PC-3 (cell line): ENCODE data around the gene DDX54. TPM values are rescaled to one million over a fixed set of nuclear protein-coding genes. Genes with fewer than 3 reads are reported as not detected.

Source experiments
- ATAC-seq: fragments of 200-7000 bp; cut with Tn5 transposase; 2 replicates; pipeline ENCODE4 v1.9.1; 2020; ENCODE audit warnings: mild to moderate bottlenecking, moderate library complexity
- BruUV-seq: library from RNA; stranded (reverse); fragments of 400-500 nt; replicated peaks from 2 replicates; lab custom pipeline; 2021; lab: Mats Ljungman, UMichigan
- CTCF ChIA-PET: fragments of 300-600 bp; sonication (Branson Sonifier 250); formaldehyde crosslinking; loops from one replicate; lab custom pipeline; 2022; ENCODE audit warnings: antibody characterized with exemption; lab: Charles Lee
- POLR2A ChIA-PET: fragments of 300-600 bp; sonication (Branson Sonifier 250); formaldehyde crosslinking; loops from one replicate; lab custom pipeline; 2022; ENCODE audit warnings: antibody characterized with exemption; ENCODE audit not compliant: unreplicated experiment; lab: Charles Lee
- DNase-seq: peaks from one replicate; pipeline ENCODE4 v3.0.0-alpha.2; 2015
- H2AFZ ChIP-seq: fragments of 300-600 bp; sonication (generic); 2 replicates; pipeline ENCODE4 v1.6.0; 2016; ENCODE audit warnings: antibody characterized with exemption, low read length
- H3F3A ChIP-seq: fragments of 300-600 bp; sonication (generic); one replicate; pipeline ENCODE4 v1.6.0; 2017; ENCODE audit warnings: antibody characterized with exemption, low read length, control low read depth, mild to moderate bottlenecking; ENCODE audit not compliant: unreplicated experiment
- H3K27ac ChIP-seq: fragments of 300-600 bp; sonication (generic); 2 replicates; pipeline ENCODE4 v1.5.1; 2016; ENCODE audit warnings: mild to moderate bottlenecking, low read length
- H3K27me3 ChIP-seq: fragments of 300-600 bp; sonication (generic); 2 replicates; pipeline ENCODE4 v1.6.1; 2016; ENCODE audit warnings: low read length, mixed read lengths
- H3K36me3 ChIP-seq: fragments of 300-600 bp; sonication (generic); 2 replicates; pipeline ENCODE4 v1.6.1; 2016; ENCODE audit warnings: low read depth, mixed run types, low read length, mixed read lengths
- H3K4me1 ChIP-seq: fragments of 300-600 bp; sonication (generic); 2 replicates; pipeline ENCODE4 v1.5.1; 2016; ENCODE audit warnings: low read length; ENCODE audit not compliant: insufficient read depth
- H3K4me2 ChIP-seq: fragments of 300-600 bp; sonication (generic); 2 replicates; pipeline ENCODE4 v1.6.0; 2016; ENCODE audit warnings: low read length
- H3K4me3 ChIP-seq: fragments of 300-600 bp; sonication (generic); 2 replicates; pipeline ENCODE4 v1.5.1; 2016; ENCODE audit warnings: mild to moderate bottlenecking, low read length, mixed read lengths
- H3K79me2 ChIP-seq: fragments of 300-600 bp; sonication (generic); 2 replicates; pipeline ENCODE4 v1.6.1; 2017; ENCODE audit warnings: low read length, mixed read lengths
- H3K9ac ChIP-seq: fragments of 300-600 bp; sonication (generic); 2 replicates; pipeline ENCODE4 v1.6.0; 2016; ENCODE audit warnings: mild to moderate bottlenecking, low read length
- H3K9me2 ChIP-seq: fragments of 300-600 bp; sonication (generic); replicated peaks from 2 replicates; pipeline ENCODE4 v1.6.1; 2016; ENCODE audit warnings: mixed run types, low read length, mixed read lengths
- H3K9me3 ChIP-seq: fragments of 300-600 bp; sonication (generic); 2 replicates; pipeline ENCODE4 v1.6.1; 2016; ENCODE audit warnings: low read length, mixed read lengths
- H4K20me1 ChIP-seq: fragments of 300-600 bp; sonication (generic); 2 replicates; pipeline ENCODE4 v1.6.1; 2016; ENCODE audit warnings: low read length, mixed read lengths
- CTCF ChIP-seq: fragments of 300-600 bp; sonication (generic); conservative IDR thresholded peaks from 2 replicates; pipeline ENCODE4 v1.5.1; 2017; ENCODE audit warnings: antibody characterized with exemption, low read depth, mild to moderate bottlenecking, low read length
- EZH2 ChIP-seq: fragments of 300-600 bp; sonication (generic); IDR thresholded peaks from one replicate; pipeline ENCODE4 v1.6.1; 2017; ENCODE audit warnings: antibody characterized with exemption, mild to moderate bottlenecking, low read length; ENCODE audit not compliant: unreplicated experiment
- EZH2phosphoT487 ChIP-seq: fragments of 300-600 bp; sonication (generic); IDR thresholded peaks from 2 replicates; pipeline ENCODE4 v1.6.1; 2018; ENCODE audit warnings: mild to moderate bottlenecking, antibody characterized with exemption, low read length, borderline replicate concordance
- intact Hi-C: fragments of 100-400 bp; cut with micrococcal nuclease; formaldehyde crosslinking; loops from 2 replicates; pipeline ENCODE4 v1.9.0; 2023
- total RNA-seq: library from RNA; depleted of rRNA; stranded (reverse); fragments of >200 nt; gene quantifications from 2 replicates; pipeline ENCODE4 v1.2.3, GENCODE V29; 2014

The DDX54 gene
- total RNA-seq, 1 experiment from 2014 or later = 158 TPM

GRCh38 chr12:113221181-113221996 lies 36.1 kb upstream of the DDX54 start, which contains the start of gene TPCN1:
Gene TPCN1 (plus strand): TSS chr12:113221464. CDS start chr12:113226853, 5,389 bp downstream.
- Histone ChIP-seq H3K79me2 (peaks cover 18% of the 10 kb centered on the region), H3K9me2 (no peaks in the 10 kb centered on the region), H3K36me3 (no peaks in the 10 kb centered on the region), H3K27me3 (no peaks in the 10 kb centered on the region), H2AFZ (peak within 1 kb of the TSS; percentile 80), H3K4me2 (peak within 1 kb of the TSS; percentile 96), H3K4me3 (peak within 1 kb of the TSS; percentile 79), H3K9me3 (no peaks in the 10 kb centered on the region), H4K20me1 (no peaks in the 10 kb centered on the region), H3F3A (peaks cover 4% of the 10 kb centered on the region), H3K27ac (peak within 1 kb of the TSS; percentile 82), H3K9ac (peak within 1 kb of the TSS; percentile 93), H3K4me1 (peaks cover 27% of the 10 kb centered on the region)
- POLR2A ChIA-PET = interaction anchor here (0.6 to 1.7 kb wide), 6 partner anchors 16 to 114 kb away, joined by 3 to 20 read pairs (median 10); partner anchors contain the start of gene SLC8B1
- no TSS peak for BruUV-seq
- TF ChIP-seq CTCF = no peak
- no peak for TF ChIP-seq EZH2
- TF ChIP-seq EZH2phosphoT487 = no peak
- DNase-seq (peak; percentile 100), ATAC-seq (peak; percentile 90)
- intact Hi-C loops = loop anchor here (1.0 kb wide), 1 partner anchor 20 kb away; no protein-coding TSS in a partner anchor
- CTCF ChIA-PET = interaction anchor here (0.5 to 1.4 kb wide), 2 partner anchors 15 to 24 kb away, joined by 4 to 17 read pairs; no protein-coding TSS in a partner anchor

DNA sequence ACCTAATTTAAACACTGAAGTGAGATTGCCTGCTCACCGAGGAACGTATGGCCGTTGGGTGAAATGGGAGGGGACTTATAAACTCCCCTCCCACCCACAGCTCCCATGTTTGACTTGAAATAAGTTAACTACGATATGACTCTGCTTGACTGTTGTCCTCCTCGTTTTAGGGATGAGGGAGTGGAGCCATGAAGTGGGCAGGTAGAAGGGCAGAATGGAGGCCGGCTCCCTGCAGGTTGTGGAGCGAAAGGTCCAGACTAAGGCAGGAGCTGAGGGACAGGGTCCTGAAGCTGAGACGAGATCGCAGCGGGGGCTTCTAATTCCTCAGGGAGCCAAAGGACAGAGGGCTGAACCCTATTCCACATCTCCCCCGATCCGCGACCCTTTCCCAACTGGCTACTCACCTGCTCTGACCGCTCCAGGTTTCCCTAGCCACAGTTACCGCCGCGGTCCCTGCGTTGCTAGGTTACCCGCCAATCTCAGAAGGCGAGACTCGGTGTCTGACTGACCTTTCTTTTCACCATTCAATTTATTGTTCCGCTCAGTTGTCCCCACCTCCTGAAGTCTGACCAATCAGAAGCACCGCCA lies 35.4 kb upstream of the DDX54 start:
- no peak overlapping the region for H3K27ac ChIP-seq
- H4K20me1 ChIP-seq = no peaks in the 10 kb centered on the region
- ATAC-seq (peak; percentile 0; the same call in 1 of the 2 replicates), DNase-seq (peak; percentile 30)
- peak overlapping the region; percentile 80 for H2AFZ ChIP-seq
- ChIA-PET CTCF (no interaction called here), POLR2A (interaction anchor here (0.6 to 1.7 kb wide), 3 partner anchors 15 to 25 kb away, joined by 4 to 20 read pairs (median 10); no protein-coding TSS in a partner anchor)
- peak overlapping the region; percentile 85 for H3K4me2 ChIP-seq
- no peaks in the 10 kb centered on the region for H3K36me3 ChIP-seq
- BruUV-seq = TSS peak; percentile 73
- intact Hi-C loops = loop anchor here (1.0 kb wide), 1 partner anchor 21 kb away; no protein-coding TSS in a partner anchor
- no peaks in the 10 kb centered on the region for H3K27me3 ChIP-seq
- H3F3A ChIP-seq = peaks cover 4% of the 10 kb centered on the region
- peak overlapping the region; percentile 76 for H3K4me3 ChIP-seq
- H3K9ac ChIP-seq = peak overlapping the region; percentile 56; the same call in 1 of the 2 replicates
- no peaks in the 10 kb centered on the region for H3K9me2 ChIP-seq
- peaks cover 27% of the 10 kb centered on the region for H3K4me1 ChIP-seq
- H3K9me3 ChIP-seq = no peaks in the 10 kb centered on the region
- H3K79me2 ChIP-seq = peaks cover 18% of the 10 kb centered on the region
- TF ChIP-seq CTCF = no peak
- TF ChIP-seq EZH2 = no peak
- TF ChIP-seq EZH2phosphoT487 = no peak
